AG04449 (cell line): ENCODE measurements around the gene SLC45A2.
"Not testable (repeated sequence)": the region's sequence is repeated elsewhere in the genome, so short reads cannot be mapped to it uniquely, and the experiment has no call there.

Experiments
- CTCF ChIA-PET: fragments of 350-600 bp; formaldehyde crosslinking; extraction: SDS; loops from one replicate; lab custom pipeline; 2021; ENCODE audit warnings: antibody characterized with exemption; lab: Yijun Ruan, JAX
- POLR2A ChIA-PET: fragments of 400-600, 350-600 bp; formaldehyde crosslinking; extraction: SDS; loops from one replicate; lab custom pipeline; 2020; ENCODE audit warnings: antibody characterized with exemption, inconsistent platforms; lab: Yijun Ruan, JAX
- DNase-seq: peaks from one replicate; pipeline ENCODE4 v3.0.0-alpha.2; 2010; ENCODE audit warnings: low read depth, low spot score
- H3K4me3 ChIP-seq: 2 replicates; pipeline ENCODE4 v1.5.1; 2011; ENCODE audit warnings: low read depth, mild to moderate bottlenecking, control low read depth, low read length
- CTCF ChIP-seq: IDR thresholded peaks from one replicate; pipeline ENCODE4 v1.5.1; 2011; ENCODE audit warnings: mild to moderate bottlenecking, moderate library complexity, low read length, control low read depth, inconsistent platforms; ENCODE audit not compliant: insufficient read depth; ENCODE audit errors: missing control alignments

Gene SLC45A2

GRCh38 chr5:33957577-33958150, 26.8 kb downstream of the SLC45A2 start:
- ChIA-PET CTCF (interaction anchor here (0.8 to 10.1 kb wide), 5 partner anchors 9 to 23 kb away, joined by 3 to 82 read pairs (median 5); partner anchors contain the start of gene RXFP3), POLR2A (no interaction called here)
- no peak for DNase-seq
- H3K4me3 ChIP-seq, result no peak overlapping the region
- TF ChIP-seq CTCF, result no peak

- DNase-seq, POLR2A ChIA-PET, H3K4me3 ChIP-seq: not testable (repeated sequence)
- CTCF ChIA-PET, result interaction anchor here (1.1 to 2.2 kb wide), 2 partner anchors 17 kb away, joined by 4 to 7 read pairs; no protein-coding TSS in a partner anchor
Observed at GRCh38 chr5:33952175-33952574, 32.3 kb downstream of the SLC45A2 start.

- no peak for DNase-seq
- POLR2A ChIA-PET, result no interaction called here
- TF ChIP-seq CTCF, result no peak
- CTCF ChIA-PET, result interaction anchor here (0.6 to 1.9 kb wide), 4 partner anchors 10 to 26 kb away, joined by 3 to 9 read pairs (median 4); no protein-coding TSS in a partner anchor
- H3K4me3 ChIP-seq, result no peak overlapping the region
Observed at GRCh38 chr5:33944543-33945132, 39.9 kb downstream of the SLC45A2 start.

DNA sequence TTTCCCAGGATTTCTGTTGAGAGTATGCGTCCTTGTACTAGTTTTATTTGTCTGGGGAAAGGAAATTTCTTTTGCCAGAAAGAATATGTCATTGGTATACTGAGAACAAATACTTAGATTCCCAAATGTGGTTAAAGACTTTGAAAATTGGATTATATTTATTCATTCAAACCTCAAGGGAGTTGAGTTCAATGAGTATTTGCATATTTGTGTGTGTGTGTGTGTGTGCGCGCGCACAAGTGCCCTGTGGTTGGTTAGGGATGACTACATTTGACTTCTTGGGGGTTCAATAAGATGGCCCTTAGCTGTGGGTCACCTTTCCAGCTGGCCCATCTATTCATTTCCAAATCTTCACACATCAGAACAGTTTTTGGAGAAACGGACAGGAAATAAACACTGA, 43.4 kb downstream of the SLC45A2 start:
- H3K4me3 ChIP-seq, result no peak overlapping the region
- TF ChIP-seq CTCF, result no peak
- CTCF ChIA-PET, result interaction anchor here (0.9 to 1.9 kb wide), 3 partner anchors 9 to 56 kb away, joined by 3 to 5 read pairs (median 3); no protein-coding TSS in a partner anchor
- POLR2A ChIA-PET, result no interaction called here
- no peak for DNase-seq

- no peak for TF ChIP-seq CTCF
- H3K4me3 ChIP-seq, result no peak overlapping the region
- CTCF ChIA-PET, result interaction anchor here (1.0 to 1.3 kb wide), 2 partner anchors 16 to 30 kb away, joined by 3 to 5 read pairs; no protein-coding TSS in a partner anchor
- DNase-seq, result no peak
- POLR2A ChIA-PET, result no interaction called here
Observed at GRCh38 chr5:33939556-33940262, 44.8 kb downstream of the SLC45A2 start.

- DNase-seq, result no peak
- H3K4me3 ChIP-seq, result no peak overlapping the region
- CTCF ChIA-PET, result interaction anchor here (1.3 kb wide), 1 partner anchor 15 kb away, joined by 3 read pairs; no protein-coding TSS in a partner anchor
- TF ChIP-seq CTCF, result no peak
- POLR2A ChIA-PET, result no interaction called here
Observed at GRCh38 chr5:33938881-33939280, 45.6 kb downstream of the SLC45A2 start.
